GM13976 (cell line): ENCODE results near the gene KRTDAP.
"Not testable (repeated sequence)": the region's sequence is repeated elsewhere in the genome, so short reads cannot be mapped to it uniquely, and the experiment has no call there.

Experiments
- DNase-seq: peaks from one replicate; pipeline ENCODE4 v3.0.0; 2012; ENCODE audit warnings: low spot score
- CTCF ChIP-seq: IDR thresholded peaks from 2 replicates; pipeline ENCODE4 v1.5.1; 2012; ENCODE audit warnings: borderline replicate concordance, mild to moderate bottlenecking; ENCODE audit not compliant: insufficient read depth; ENCODE audit errors: extremely low read depth, missing control alignments, control extremely low read depth
- in situ Hi-C: fragments of 300-500 bp; cut with MboI; formaldehyde crosslinking; loops from one replicate; pipeline ENCODE4 v1.12.0; 2022; ENCODE audit warnings: low sequenced_read_pairs, mixed read lengths, inconsistent platforms; ENCODE audit not compliant: unreplicated experiment

The KRTDAP gene

GRCh38 chr19:35476149-35476548, 14.1 kb downstream of the KRTDAP start:
- in situ Hi-C loops: no loop called here
- no peak for TF ChIP-seq CTCF
- no peak for DNase-seq

- DNase-seq, in situ Hi-C loops: not testable (repeated sequence)
Observed at GRCh38 chr19:35474594-35474993, 15.7 kb downstream of the KRTDAP start.

GRCh38 chr19:35474104-35474503, 16.2 kb downstream of the KRTDAP start:
- TF ChIP-seq CTCF: no peak
- DNase-seq: no peak
- in situ Hi-C loops: no loop called here

- TF ChIP-seq CTCF: no peak
- no peak for DNase-seq
- in situ Hi-C loops: no loop called here
Observed at GRCh38 chr19:35471946-35472345, 18.3 kb downstream of the KRTDAP start.

- DNase-seq, in situ Hi-C loops: not testable (repeated sequence)
Observed at GRCh38 chr19:35471075-35471474, 19.2 kb downstream of the KRTDAP start.

- in situ Hi-C loops: no loop called here
- DNase-seq: no peak
- no peak for TF ChIP-seq CTCF
Observed at GRCh38 chr19:35470128-35470527, 20.1 kb downstream of the KRTDAP start.

GRCh38 chr19:35468637-35469036, 21.6 kb downstream of the KRTDAP start:
- in situ Hi-C loops: loop anchor here (10.0 kb wide), 1 partner anchor 114 kb away; the partner anchor contains the start of gene FFAR3
- peak; percentile 80 for TF ChIP-seq CTCF
- peak; percentile 82 for DNase-seq

GRCh38 chr19:35466259-35466658, 24.0 kb downstream of the KRTDAP start:
- DNase-seq: no peak
- in situ Hi-C loops: loop anchor here (10.0 kb wide), 1 partner anchor 111 kb away; the partner anchor contains the start of gene FFAR3
- no peak for TF ChIP-seq CTCF

GRCh38 chr19:35462956-35463355, 27.3 kb downstream of the KRTDAP start:
- in situ Hi-C loops: loop anchor here (10.0 kb wide), 1 partner anchor 108 kb away; the partner anchor contains the start of gene FFAR3
- not testable (repeated sequence) for DNase-seq
